HepG2 (cell line): ENCODE measurements around the gene PRKACG. TPM values are rescaled to one million over a fixed set of nuclear protein-coding genes. Genes with fewer than 3 reads are reported as not detected.

ENCODE experiments used
- ATAC-seq: fragments of 200-7000 bp; cut with Tn5 transposase; 3 replicates; pipeline ENCODE4 v1.9.1; 2020; ENCODE audit warnings: mild to moderate bottlenecking, moderate library complexity
- BruUV-seq: library from RNA; stranded (reverse); fragments of 400-500 nt; replicated peaks from 2 replicates; lab custom pipeline; 2021; lab: Mats Ljungman, UMichigan
- CTCF ChIA-PET: fragments of 300-600 bp; formaldehyde crosslinking; extraction: SDS; loops from one replicate; lab custom pipeline; 2021; ENCODE audit warnings: low total read pairs, inconsistent platforms, low intra/inter-chr PET ratio; lab: Yijun Ruan, JAX
- POLR2A ChIA-PET: fragments of 350-600 bp; sonication (Branson Sonifier 250); formaldehyde crosslinking; loops from one replicate; lab custom pipeline; 2020; ENCODE audit warnings: antibody characterized with exemption, inconsistent platforms; lab: Yijun Ruan, JAX
- DNase-seq: peaks from one replicate; pipeline ENCODE4 v3.0.0-alpha.2; 2015; ENCODE audit warnings: low spot score
- FAIRE-seq: peaks from 3 replicates; lab custom pipeline; 2011; peaks lifted over from hg19 to GRCh38; lab: Jason Lieb, UNC
- H2AFZ ChIP-seq: one replicate; pipeline ENCODE4 v1.6.1; 2011; ENCODE audit warnings: low read length, inconsistent platforms
- H3K27ac ChIP-seq: fragments of 300-600 bp; 3 replicates; pipeline ENCODE4 v1.8.0; 2011; ENCODE audit warnings: mixed run types, mild to moderate bottlenecking, mixed read lengths, low read length, inconsistent platforms; ENCODE audit not compliant: insufficient read depth; ENCODE audit errors: extremely low read length
- H3K27me3 ChIP-seq, 2 experiments: fragments of 200-600 bp in 1 of 2; 2 replicates in 1 of 2; 3 replicates in 1 of 2; pipeline versions ENCODE4 v1.6.0 to v1.8.0; 2011; ENCODE audit warnings: low read length in 2 of 2, mild to moderate bottlenecking in 2 of 2, moderate library complexity in 2 of 2, inconsistent platforms in 1 of 2; ENCODE audit not compliant: insufficient read depth in 2 of 2, control insufficient read depth in 1 of 2
- H3K36me3 ChIP-seq, 2 experiments: fragments of 200-600 bp in 1 of 2; replicated peaks in 1 of 2; 2 replicates in 1 of 2; 3 replicates in 1 of 2; pipeline versions ENCODE4 v1.5.1 to v1.8.0; 2011; ENCODE audit warnings: low read length in 2 of 2, inconsistent platforms in 1 of 2; ENCODE audit not compliant: insufficient read depth in 2 of 2, control insufficient read depth in 1 of 2
- H3K4me1 ChIP-seq: 2 replicates; pipeline ENCODE4 v1.5.1; 2012; ENCODE audit warnings: low read length, inconsistent platforms; ENCODE audit not compliant: insufficient read depth
- H3K4me2 ChIP-seq: 2 replicates; pipeline ENCODE4 v1.6.0; 2011; ENCODE audit warnings: low read depth, low read length, inconsistent platforms
- H3K4me3 ChIP-seq, 3 experiments: fragments of 200-600 bp in 1 of 3; sonication (generic), shearing (Covaris generic) in 1 of 3; replicated peaks in 1 of 3; 2 replicates each; pipeline ENCODE4 v1.5.1; 2011 to 2016; ENCODE audit warnings: low read length in 3 of 3, inconsistent platforms in 2 of 3, low read depth in 2 of 3, mild to moderate bottlenecking in 2 of 3, control low read depth in 1 of 3, mixed read lengths in 1 of 3; ENCODE audit not compliant: insufficient read depth in 1 of 3
- H3K79me2 ChIP-seq: one replicate; pipeline ENCODE4 v1.6.1; 2011; ENCODE audit warnings: low read length, inconsistent platforms; ENCODE audit not compliant: insufficient read depth
- H3K9ac ChIP-seq: 2 replicates; pipeline ENCODE4 v1.6.0; 2011; ENCODE audit warnings: mild to moderate bottlenecking, low read depth, low read length, inconsistent platforms; ENCODE audit not compliant: insufficient read depth
- H3K9me3 ChIP-seq: 2 replicates; pipeline ENCODE4 v1.5.1; 2012; ENCODE audit warnings: mild to moderate bottlenecking, low read length
- H4K20me1 ChIP-seq: 2 replicates; pipeline ENCODE4 v1.6.0; 2011; ENCODE audit warnings: inconsistent platforms, mild to moderate bottlenecking, low read length, moderate library complexity; ENCODE audit not compliant: insufficient read depth
- CBX2 ChIP-seq, 2 experiments: fragments of 200-600 bp in 1 of 2; sonication (generic); formaldehyde crosslinking in 1 of 2; IDR thresholded peaks; 2 replicates each; pipeline versions ENCODE4 v1.7.0 to v1.8.1; 2018 to 2022; ENCODE audit warnings: low read depth in 2 of 2, low read length in 1 of 2, mild to moderate bottlenecking in 1 of 2, missing genetic modification reagents in 1 of 2
- MAFF ChIP-seq: IDR thresholded peaks from 2 replicates; pipeline ENCODE4 v1.6.1; 2011; ENCODE audit warnings: low read depth, low read length, improper control_type of control experiment
- MZF1 ChIP-seq: sonication (generic); formaldehyde crosslinking; IDR thresholded peaks from 2 replicates; pipeline ENCODE4 v1.8.1; 2023; ENCODE audit warnings: mild to moderate bottlenecking, missing genetic modification reagents, borderline replicate concordance
- SAP130 ChIP-seq: IDR thresholded peaks from 2 replicates; pipeline ENCODE4 v1.6.1; 2016; ENCODE audit warnings: low read depth
- SATB2 ChIP-seq: sonication (generic); formaldehyde crosslinking; IDR thresholded peaks from 2 replicates; pipeline ENCODE4 v1.5.0; 2020; ENCODE audit warnings: missing genetic modification reagents
- SIX1 ChIP-seq: sonication (generic); formaldehyde crosslinking; IDR thresholded peaks from 2 replicates; pipeline ENCODE4 v1.4.0; 2020; ENCODE audit warnings: missing genetic modification reagents, borderline replicate concordance
- SOX5 ChIP-seq: IDR thresholded peaks from 2 replicates; pipeline ENCODE4 v1.6.1; 2016; ENCODE audit warnings: borderline replicate concordance
- THAP11 ChIP-seq: IDR thresholded peaks from 2 replicates; pipeline ENCODE4 v1.6.1; 2016; ENCODE audit warnings: missing biosample characterization, missing genetic modification reagents
- ZFY ChIP-seq: sonication (generic); formaldehyde crosslinking; IDR thresholded peaks from 2 replicates; pipeline ENCODE4 v1.4.0; 2020; ENCODE audit warnings: missing genetic modification reagents
- ZNF180 ChIP-seq: sonication (generic); formaldehyde crosslinking; IDR thresholded peaks from 2 replicates; pipeline ENCODE4 v1.4.0; 2020; ENCODE audit warnings: low read depth, missing genetic modification reagents, borderline replicate concordance
- ZNF234 ChIP-seq: sonication (generic); formaldehyde crosslinking; conservative IDR thresholded peaks from 2 replicates; pipeline ENCODE4 v1.5.1; 2020; ENCODE audit warnings: mild to moderate bottlenecking, missing genetic modification reagents
- ZNF292 ChIP-seq: sonication (generic); formaldehyde crosslinking; IDR thresholded peaks from 2 replicates; pipeline ENCODE4 v1.8.1; 2022; ENCODE audit warnings: mild to moderate bottlenecking, low read depth, missing genetic modification reagents, borderline replicate concordance
- WGBS: methylation state at CpG from one replicate; pipeline ENCODE4 v1.1.6; 2017; ENCODE audit warnings: low lambda C conversion rate; 5-methylcytosine and 5-hydroxymethylcytosine counted together
- in situ Hi-C: cut with HindIII; loops from 2 replicates; pipeline ENCODE4 v1.10.0; 2017; ENCODE audit warnings: low pct_unique_long_range_greater_than_20kb; ENCODE audit not compliant: extremely low pct_ligation_motif_present
- intact Hi-C: fragments of 100-400 bp; cut with micrococcal nuclease; formaldehyde crosslinking; loops from one replicate; pipeline ENCODE4 v1.10.0; 2022; ENCODE audit not compliant: unreplicated experiment
- polyA plus RNA-seq, 8 experiments: library from polyadenylated mRNA; depleted of rRNA in 3 of 8; stranded (reverse) in 7 of 8; unstranded in 1 of 8; fragments of >200 nt; fragmentation: Illumina TruSeq in 4 of 8; extraction: Trizol in 4 of 8; gene quantifications; 2 replicates each; pipeline versions ENCODE4 v1.2.1 to v1.2.3, GENCODE V29; 2011 to 2016; ENCODE audit warnings: low read depth in 4 of 8, missing spikeins in 1 of 8, mixed read lengths in 1 of 8; ENCODE audit not compliant: insufficient read depth in 1 of 8
- total RNA-seq, 5 experiments: library from RNA; depleted of rRNA; stranded (reverse); fragments of >200 nt; fragmentation: Illumina TruSeq; extraction: Trizol; gene quantifications; 2 replicates each; pipeline ENCODE4 v1.2.3, GENCODE V29; 2016; ENCODE audit warnings: low read depth in 1 of 5
- TF ChIP-seq, protein P1 (sequence below): IDR thresholded peaks from 2 replicates; pipeline ENCODE4 v1.6.1; 2016; ENCODE audit warnings: missing biosample characterization, missing genetic modification reagents, low read depth
- TF ChIP-seq, protein P2 (sequence below): IDR thresholded peaks from 2 replicates; pipeline ENCODE4 v1.6.1; 2018; ENCODE audit warnings: missing genetic modification reagents, mild to moderate bottlenecking, missing compliant biosample characterization
- TF ChIP-seq, protein P3 (sequence below): sonication (generic); formaldehyde crosslinking; IDR thresholded peaks from 2 replicates; pipeline ENCODE4 v1.4.0; 2020; ENCODE audit warnings: missing genetic modification reagents, low read depth, mild to moderate bottlenecking, borderline replicate concordance
- TF ChIP-seq, protein P4 (sequence below), 2 experiments: sonication (generic) in 1 of 2; formaldehyde crosslinking in 1 of 2; IDR thresholded peaks; 2 replicates each; pipeline versions ENCODE4 v1.4.0 to v1.6.1; 2018 to 2020; ENCODE audit warnings: missing genetic modification reagents in 2 of 2, borderline replicate concordance in 1 of 2, low read depth in 1 of 2, mild to moderate bottlenecking in 1 of 2, missing biosample characterization in 1 of 2

The PRKACG gene
- total and polyA plus RNA-seq, 2 of the 13 experiments (the other 11 are each of a cell fraction or from before 2014, with no cell fraction given) = not detected

DNA sequence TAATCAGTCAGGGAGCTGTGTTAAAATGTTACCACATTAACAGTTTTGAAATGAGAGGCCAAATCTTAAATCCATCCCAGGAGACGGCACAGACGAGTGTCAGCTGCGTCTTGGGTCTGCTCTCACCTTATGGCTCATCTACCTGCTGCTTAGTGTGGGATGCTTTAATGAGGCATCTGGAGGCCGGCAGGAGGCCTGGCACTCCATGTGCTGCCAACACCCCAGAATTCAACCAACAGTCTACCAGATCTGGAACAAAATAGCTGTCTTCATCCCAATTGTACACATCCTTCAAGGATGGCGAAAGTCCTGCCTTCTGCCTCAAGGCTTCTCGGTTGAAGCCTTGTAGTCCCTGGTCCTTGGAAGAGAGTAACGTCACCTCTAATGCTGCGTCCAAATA, 12.0 kb downstream of the PRKACG start (continued):
- TF ChIP-seq CBX2 (IDR thresholded peaks at IDR 0.05; ENCODE audit: low read depth, low read length) = no peak
- no peak for TF ChIP-seq CBX2 (CRISPR knock-in tag; IDR thresholded peaks at IDR 0.05; ENCODE audit: low read depth)
- TF ChIP-seq ZNF234 (CRISPR knock-in tag) = no peak
- TF ChIP-seq, protein P1, sequence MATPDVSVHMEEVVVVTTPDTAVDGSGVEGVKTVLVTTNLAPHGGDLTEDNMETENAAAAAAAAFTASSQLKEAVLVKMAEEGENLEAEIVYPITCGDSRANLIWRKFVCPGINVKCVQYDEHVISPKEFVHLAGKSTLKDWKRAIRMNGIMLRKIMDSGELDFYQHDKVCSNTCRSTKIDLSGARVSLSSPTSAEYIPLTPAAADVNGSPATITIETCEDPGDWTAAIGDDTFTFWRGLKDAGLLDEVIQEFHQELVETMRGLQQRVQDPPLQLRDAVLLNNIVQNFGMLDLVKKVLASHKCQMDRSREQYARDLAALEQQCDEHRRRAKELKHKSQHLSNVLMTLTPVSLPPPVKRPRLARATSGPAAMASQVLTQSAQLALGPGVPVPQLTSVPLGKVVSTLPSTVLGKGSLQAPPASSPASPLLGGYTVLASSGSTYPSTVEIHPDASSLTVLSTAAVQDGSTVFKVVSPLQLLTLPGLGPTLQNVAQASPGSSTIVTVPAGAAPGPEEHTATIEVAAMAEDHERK (CRISPR knock-in tag) = no peak
- TF ChIP-seq ZNF292 (CRISPR knock-in tag) = no peak
- no peak for TF ChIP-seq ZNF180
- TF ChIP-seq ZFY (CRISPR knock-in tag) = no peak
- no peak for TF ChIP-seq SATB2 (CRISPR knock-in tag)
- TF ChIP-seq MAFF = no peak
- TF ChIP-seq SIX1 (CRISPR knock-in tag) = no peak
- no peak for TF ChIP-seq SAP130 (CRISPR knock-in tag)

DNA sequence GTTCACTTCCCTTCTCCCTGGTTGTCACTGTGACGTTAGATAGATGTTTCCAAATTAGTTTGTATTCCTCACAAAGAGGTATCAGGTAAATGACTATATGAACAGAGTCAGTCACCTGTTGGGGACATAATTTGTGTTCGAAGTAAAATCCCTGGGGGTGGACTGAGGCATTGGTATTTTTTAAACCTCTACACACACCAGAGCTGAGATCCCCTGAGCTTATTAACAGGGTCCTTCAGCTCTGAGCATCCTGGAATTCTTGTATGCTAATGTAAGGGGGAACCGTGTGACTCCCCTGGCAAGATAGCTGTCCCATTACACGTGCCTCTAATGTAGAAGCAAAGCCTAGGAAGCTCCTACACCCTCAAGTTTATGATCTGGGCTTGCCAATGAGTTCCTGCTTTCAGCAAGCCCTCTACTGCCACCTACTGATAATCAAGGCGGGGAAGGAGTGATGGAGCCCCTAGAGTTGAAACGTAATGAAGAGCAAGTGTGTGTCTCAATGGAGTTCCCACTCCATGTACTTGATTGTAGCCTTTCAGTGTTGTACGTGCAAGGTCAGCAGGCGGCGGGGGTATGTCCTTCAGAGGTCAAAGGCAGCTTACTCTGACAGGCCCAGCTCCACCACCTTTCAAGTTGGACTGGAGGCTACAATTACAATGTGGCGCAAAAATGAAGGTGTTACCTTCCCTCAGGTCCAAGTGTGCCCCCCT, 14.4 kb downstream of the PRKACG start:
- ATAC-seq = peak; percentile 98
- H2AFZ ChIP-seq = no peak overlapping the region
- H3K4me3 ChIP-seq = no peak overlapping the region
- 51% methylated on average over 10 of the region's 10 CpGs for WGBS
- FAIRE-seq = peak; percentile 98
- intact Hi-C loops (loop anchor here (1.0 kb wide), 2 partner anchors 154 to 415 kb away; no protein-coding TSS in a partner anchor), in situ Hi-C loops (loop anchor here (5.0 to 10.0 kb wide), 2 partner anchors 295 to 417 kb away; partner anchors contain the start of gene PIP5K1B)
- peaks cover 7% of the 10 kb centered on the region; the same call in 1 of the 2 replicates for H3K4me1 ChIP-seq
- H3K4me2 ChIP-seq = no peak overlapping the region
- H3K36me3 ChIP-seq = peaks cover 3 to 5% of the 10 kb centered on the region in 2 experiments; a peak in 2 of 5 replicates
- no peaks in the 10 kb centered on the region for H3K27me3 ChIP-seq
- no peaks in the 10 kb centered on the region for H3K9me3 ChIP-seq
- no peak overlapping the region for H3K27ac ChIP-seq
- no peaks in the 10 kb centered on the region for H4K20me1 ChIP-seq
- no peak overlapping the region for H3K9ac ChIP-seq
- ChIA-PET POLR2A (no interaction called here), CTCF (interaction anchor here (1.1 to 3.9 kb wide), 2 partner anchors 29 to 416 kb away, joined by 3 to 45 read pairs; no protein-coding TSS in a partner anchor)
- no peaks in the 10 kb centered on the region for H3K79me2 ChIP-seq
- DNase-seq = peak; percentile 75
- BruUV-seq = no TSS peak
- TF ChIP-seq SOX5 (CRISPR knock-in tag) = 0 out of 2 replicates have a peak, but pooled peaks have one; percentile 15
- TF ChIP-seq, protein P2, sequence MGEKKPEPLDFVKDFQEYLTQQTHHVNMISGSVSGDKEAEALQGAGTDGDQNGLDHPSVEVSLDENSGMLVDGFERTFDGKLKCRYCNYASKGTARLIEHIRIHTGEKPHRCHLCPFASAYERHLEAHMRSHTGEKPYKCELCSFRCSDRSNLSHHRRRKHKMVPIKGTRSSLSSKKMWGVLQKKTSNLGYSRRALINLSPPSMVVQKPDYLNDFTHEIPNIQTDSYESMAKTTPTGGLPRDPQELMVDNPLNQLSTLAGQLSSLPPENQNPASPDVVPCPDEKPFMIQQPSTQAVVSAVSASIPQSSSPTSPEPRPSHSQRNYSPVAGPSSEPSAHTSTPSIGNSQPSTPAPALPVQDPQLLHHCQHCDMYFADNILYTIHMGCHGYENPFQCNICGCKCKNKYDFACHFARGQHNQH (CRISPR knock-in tag) = peak; percentile 52; the same call in 1 of the 2 replicates
- no peak for TF ChIP-seq MZF1 (CRISPR knock-in tag)
- TF ChIP-seq, protein P3, sequence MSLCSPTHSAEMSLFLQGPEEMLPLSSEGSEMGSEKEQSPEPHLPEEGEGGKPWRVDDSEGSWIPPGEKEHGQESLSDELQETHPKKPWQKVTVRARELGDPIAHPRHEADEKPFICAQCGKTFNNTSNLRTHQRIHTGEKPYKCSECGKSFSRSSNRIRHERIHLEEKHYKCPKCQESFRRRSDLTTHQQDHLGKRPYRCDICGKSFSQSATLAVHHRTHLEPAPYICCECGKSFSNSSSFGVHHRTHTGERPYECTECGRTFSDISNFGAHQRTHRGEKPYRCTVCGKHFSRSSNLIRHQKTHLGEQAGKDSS (CRISPR knock-in tag) = peak; percentile 29; the same call in 1 of the 2 replicates
- 0 out of 2 replicates have a peak, but pooled peaks have one; percentile 31 for TF ChIP-seq THAP11 (CRISPR knock-in tag)
- TF ChIP-seq, protein P4, sequence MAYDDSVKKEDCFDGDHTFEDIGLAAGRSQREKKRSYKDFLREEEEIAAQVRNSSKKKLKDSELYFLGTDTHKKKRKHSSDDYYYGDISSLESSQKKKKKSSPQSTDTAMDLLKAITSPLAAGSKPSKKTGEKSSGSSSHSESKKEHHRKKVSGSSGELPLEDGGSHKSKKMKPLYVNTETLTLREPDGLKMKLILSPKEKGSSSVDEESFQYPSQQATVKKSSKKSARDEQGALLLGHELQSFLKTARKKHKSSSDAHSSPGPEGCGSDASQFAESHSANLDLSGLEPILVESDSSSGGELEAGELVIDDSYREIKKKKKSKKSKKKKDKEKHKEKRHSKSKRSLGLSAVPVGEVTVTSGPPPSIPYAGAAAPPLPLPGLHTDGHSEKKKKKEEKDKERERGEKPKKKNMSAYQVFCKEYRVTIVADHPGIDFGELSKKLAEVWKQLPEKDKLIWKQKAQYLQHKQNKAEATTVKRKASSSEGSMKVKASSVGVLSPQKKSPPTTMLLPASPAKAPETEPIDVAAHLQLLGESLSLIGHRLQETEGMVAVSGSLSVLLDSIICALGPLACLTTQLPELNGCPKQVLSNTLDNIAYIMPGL (CRISPR knock-in tag; IDR thresholded peaks at IDR 0.05; ENCODE audit: borderline replicate concordance in 1 of 2, low read depth in 1 of 2) = 0 out of 4 replicates have a peak, but pooled peaks of 1 of the 2 experiments have one; percentile 40
